SK-MEL-5 (cell line): ENCODE results near the gene ARHGEF40. TPM values are rescaled to one million over a fixed set of nuclear protein-coding genes. Genes with fewer than 3 reads are reported as not detected.

ENCODE experiments used
- DNase-seq: peaks from one replicate; pipeline ENCODE4 v3.0.0-alpha.2; 2016; ENCODE audit warnings: low read depth, low spot score
- in situ Hi-C: cut with HindIII; loops from 2 replicates; pipeline ENCODE4 v1.10.0; 2016; ENCODE audit warnings: low sequenced_read_pairs, high pct_unique_total_duplicates, low pct_unique_long_range_greater_than_20kb
- polyA plus RNA-seq, 2 experiments: library from polyadenylated mRNA; depleted of rRNA; stranded (reverse); fragments of >200 nt; gene quantifications; 2 replicates each; pipeline ENCODE4 v1.2.3, GENCODE V29; 2015
- total RNA-seq: library from RNA; depleted of rRNA; stranded (reverse); fragments of >200 nt; shearing (Covaris generic); gene quantifications from 2 replicates; pipeline ENCODE4 v1.2.3, GENCODE V29; 2014; rRNA removed

The ARHGEF40 gene
- 16.0 and 19.7 TPM in 2 replicates for total RNA-seq
- polyA plus RNA-seq (2015; cell fraction: cytosol; rRNA removed) = 26.1 and 28.5 TPM in 2 replicates
- polyA plus RNA-seq (2015; cell fraction: nucleus; rRNA removed) = 64.7 and 65.0 TPM in 2 replicates

- peak; percentile 15 for DNase-seq
- in situ Hi-C loops = no loop called here
These were observed at the start of gene ARHGEF40 for GRCh38 chr14:21070083-21070609. Gene ARHGEF40 (plus strand): TSS chr14:21070304. CDS start chr14:21070397, 93 bp downstream.

DNA sequence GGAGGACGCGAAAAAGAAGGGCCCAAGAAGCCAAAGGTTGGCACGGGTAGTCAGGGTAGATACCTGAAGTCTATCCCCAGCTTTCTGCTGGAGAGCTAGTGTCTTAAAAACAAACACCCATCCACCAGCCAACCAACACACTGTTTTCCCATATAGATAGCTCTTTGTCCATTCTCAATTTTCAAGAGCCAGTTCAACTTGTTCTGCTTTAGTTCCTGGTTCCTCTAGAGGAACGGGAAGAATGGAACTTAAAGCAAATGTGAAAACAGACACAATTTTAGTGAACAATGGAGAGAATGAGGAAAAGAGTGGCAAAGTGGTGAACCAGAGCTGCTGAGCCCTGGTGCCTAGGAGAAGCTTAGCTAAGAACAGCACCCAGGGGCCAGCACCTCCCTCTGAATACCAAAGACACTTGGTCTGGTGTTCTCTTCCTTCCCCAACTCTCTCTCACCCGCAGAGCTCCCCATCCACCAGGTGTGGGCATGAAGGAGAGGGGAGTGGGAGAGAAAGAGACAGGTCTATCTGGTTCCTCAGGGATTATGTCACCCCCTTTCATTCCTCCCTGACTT is 49.0 kb upstream of the ARHGEF40 start:
- DNase-seq = no peak
- in situ Hi-C loops = no loop called here

DNA sequence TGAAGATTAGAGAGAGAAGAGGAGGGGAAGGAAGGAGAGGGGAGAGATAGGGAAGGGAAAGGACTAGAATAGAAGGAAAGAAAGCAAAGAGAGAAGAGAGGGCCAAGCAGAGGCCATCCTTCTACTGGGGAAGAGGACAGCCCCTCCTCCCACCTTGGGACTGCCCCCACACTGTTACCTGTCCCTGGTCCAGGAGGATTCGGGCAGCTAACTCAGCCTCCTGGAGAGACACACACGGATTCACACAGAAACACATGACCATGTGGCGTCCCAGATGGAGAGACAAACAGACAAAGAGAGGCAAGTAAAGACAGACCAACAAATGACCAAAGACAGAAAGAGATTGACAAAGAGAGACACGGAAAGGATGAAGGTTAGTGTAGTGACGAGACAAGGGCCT is 47.4 kb upstream of the ARHGEF40 start:
- no peak for DNase-seq
- in situ Hi-C loops = no loop called here

DNA sequence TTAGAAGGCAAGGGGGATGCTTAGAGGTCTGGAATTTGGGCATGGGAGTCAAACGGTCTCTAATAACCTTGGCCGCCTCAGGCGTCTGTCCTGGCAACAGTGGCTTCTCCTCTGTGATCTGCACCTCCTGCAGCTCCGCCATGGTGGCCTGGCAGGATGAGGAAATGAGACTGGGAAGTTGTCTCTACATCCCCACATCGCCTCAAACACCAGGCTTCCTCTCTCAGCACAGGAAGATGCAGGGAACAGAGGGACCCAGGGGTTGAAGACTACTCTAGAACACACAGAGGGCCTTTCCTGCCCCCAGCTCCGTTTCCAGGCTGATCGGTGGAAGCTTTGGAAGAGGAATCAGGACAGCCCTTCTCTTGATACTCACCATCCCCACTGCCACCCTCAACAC is 46.9 kb upstream of the ARHGEF40 start:
- no peak for DNase-seq
- in situ Hi-C loops = no loop called here

DNA sequence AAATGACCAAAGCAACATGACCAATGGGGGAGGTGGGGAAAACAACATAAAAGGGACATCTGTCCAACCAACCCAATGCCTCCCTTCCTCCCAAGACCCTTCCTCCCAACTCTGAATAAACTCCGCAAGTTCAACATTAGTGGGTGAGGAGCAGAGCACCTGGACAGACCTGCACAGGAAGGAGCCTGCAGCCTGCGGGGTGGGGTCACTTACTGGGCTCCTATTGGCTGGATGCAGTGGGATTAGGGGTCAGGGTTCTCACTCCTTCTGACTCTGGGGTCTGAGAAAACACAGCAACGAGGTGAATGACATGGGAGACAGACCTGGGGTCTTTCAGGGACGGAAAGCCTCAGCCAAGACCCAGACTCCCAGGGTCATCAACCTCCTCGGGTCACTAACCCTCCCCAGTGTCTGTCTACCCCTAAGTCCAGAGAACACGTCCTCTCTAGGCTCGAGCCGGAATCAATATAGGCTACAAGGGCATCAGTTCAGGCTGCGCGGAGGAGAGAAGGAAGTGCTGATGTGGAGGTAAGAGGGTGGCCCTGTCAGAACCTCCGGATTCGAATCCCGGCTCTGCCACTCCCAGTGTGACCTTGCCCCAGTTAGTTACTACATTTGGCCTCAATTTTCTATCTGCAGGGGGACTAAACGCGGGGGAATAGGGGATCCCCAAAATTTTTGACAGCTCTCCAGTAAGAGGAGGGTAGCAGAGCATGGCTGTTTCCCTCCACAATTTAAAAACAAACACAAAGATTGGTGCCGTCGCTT is 46.1 kb upstream of the ARHGEF40 start:
- in situ Hi-C loops = no loop called here
- no peak for DNase-seq

DNA sequence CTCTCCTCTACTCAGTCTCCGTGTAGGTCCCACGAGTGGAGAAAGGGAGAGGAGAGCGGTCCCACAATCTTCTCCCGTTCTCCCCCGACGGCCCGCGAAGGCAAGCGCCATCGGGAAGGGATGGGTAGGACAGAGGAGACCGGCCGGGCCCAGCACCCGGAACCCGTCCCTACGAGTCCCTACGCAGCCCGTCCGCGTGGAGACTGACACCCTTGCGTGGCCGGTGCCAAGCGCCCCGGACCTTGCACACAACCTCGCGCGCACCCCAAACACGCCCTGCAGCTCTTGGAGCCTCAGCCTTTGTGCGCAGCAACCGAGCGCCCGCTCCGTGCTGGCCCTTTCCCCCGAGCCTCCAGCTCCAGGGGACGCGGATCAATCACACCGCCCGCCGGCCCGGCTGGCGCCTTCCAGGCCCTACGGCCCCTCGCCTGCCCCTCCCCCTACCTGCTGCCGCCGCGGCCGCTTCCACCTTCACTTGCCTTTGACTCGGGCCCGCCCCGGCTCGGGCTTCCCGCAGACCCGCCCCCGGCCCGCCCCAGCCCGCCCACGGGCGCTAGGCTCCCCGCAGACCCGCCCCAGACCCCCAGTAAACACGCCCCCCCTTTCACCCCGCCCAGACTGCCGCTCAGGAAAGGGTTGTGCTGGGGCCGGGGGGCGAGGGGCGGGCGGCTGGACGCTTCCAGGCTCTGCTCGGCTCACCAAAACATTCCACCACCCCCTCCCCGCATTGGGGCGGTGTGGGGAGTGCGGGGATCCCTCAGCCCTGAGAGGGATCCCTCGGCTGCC is 45.3 kb upstream of the ARHGEF40 start, which contains the start of gene NDRG2:
Gene NDRG2, minus strand, starts transcription at position 477 of the 786 bp plus-strand sequence. CDS start 1,746 bp downstream, outside the sequence.
- peak; percentile 42 for DNase-seq
- in situ Hi-C loops = no loop called here

DNA sequence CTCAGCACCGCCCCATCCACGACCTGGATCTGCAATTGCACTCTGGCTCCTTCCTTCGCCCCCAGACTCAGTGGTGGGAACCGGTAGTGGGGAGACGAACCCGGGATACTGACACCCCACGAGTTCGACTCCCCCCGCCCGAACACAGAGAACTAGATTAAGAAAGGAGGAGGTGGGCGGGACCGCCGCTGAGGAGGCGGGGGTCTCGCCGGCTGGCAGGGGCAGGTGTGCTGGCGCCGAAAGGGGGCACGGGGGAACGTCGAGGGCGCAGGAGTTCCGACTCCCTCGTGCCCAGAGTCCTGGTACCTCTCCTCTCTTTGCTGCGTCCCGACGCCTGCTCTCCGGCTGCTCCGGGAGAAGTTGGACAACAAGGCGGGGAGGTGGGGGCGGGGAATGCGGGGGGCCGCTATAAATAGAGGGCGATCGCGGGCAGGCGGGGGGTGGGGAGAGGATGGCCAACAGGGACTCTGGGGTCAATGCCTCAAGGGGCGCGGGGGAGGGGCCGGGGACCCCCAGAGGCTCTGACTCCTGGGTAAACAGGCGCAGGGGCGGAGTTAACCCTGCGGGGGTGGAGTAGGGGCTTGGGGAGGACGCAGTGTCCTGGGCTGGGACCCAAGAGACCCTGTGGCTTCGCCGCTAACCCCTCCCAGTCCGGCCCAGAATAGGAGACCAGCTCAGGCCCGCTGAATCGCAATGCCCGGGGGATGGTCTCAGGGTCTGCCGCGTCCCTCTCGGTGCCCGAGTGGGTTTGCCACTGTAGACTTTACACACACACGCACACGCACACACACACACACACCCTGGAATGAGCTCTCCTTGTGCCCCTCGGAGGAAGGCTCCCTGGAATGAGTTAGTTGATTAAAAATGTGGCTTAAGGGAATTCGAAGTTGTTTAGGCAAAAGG is 44.5 kb upstream of the ARHGEF40 start:
- no peak for DNase-seq
- in situ Hi-C loops = no loop called here

- no peak for DNase-seq
- in situ Hi-C loops = no loop called here
These were observed 43.7 kb upstream of the ARHGEF40 start for GRCh38 chr14:21026274-21026987.

DNA sequence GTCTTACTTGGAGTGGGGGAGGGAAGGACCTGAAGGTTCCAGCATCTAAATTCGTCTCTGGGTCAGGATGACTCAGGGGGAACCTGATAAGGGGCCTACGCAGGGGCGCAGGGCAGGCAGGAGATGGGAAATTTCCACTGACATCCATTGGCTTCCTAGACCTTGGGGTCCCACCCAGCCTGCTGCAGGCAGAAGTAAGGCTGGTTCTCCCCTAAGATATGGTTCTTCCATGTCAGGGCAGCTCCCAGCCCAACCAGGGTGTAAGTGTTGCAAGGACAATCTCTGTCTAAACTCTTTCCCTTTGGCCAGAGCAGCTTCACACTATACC is 43.2 kb upstream of the ARHGEF40 start:
- in situ Hi-C loops = no loop called here
- DNase-seq = no peak

GRCh38 chr14:21029917-21030316 is 40.2 kb upstream of the ARHGEF40 start, which contains the start of gene TPPP2:
Gene TPPP2 (plus strand): TSS chr14:21030217. CDS start chr14:21030582, 365 bp downstream.
- in situ Hi-C loops = no loop called here
- DNase-seq = no peak

DNA sequence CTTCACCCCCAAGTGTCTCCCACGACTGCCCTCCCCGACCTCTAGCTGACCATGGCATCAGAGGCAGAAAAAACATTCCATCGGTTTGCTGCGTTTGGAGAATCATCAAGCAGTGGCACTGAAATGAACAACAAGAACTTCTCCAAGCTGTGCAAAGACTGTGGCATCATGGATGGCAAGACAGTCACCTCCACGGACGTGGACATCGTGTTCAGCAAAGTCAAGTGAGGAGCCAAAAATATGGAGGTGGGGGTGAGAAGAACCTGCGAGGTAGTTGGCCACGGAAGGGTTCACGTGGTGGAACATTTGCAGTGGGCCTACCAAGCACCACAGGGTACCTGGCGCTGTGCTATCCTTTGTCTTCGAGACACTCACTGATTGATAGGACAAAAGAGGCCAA is 39.6 kb upstream of the ARHGEF40 start:
- in situ Hi-C loops = no loop called here
- DNase-seq = no peak

DNA sequence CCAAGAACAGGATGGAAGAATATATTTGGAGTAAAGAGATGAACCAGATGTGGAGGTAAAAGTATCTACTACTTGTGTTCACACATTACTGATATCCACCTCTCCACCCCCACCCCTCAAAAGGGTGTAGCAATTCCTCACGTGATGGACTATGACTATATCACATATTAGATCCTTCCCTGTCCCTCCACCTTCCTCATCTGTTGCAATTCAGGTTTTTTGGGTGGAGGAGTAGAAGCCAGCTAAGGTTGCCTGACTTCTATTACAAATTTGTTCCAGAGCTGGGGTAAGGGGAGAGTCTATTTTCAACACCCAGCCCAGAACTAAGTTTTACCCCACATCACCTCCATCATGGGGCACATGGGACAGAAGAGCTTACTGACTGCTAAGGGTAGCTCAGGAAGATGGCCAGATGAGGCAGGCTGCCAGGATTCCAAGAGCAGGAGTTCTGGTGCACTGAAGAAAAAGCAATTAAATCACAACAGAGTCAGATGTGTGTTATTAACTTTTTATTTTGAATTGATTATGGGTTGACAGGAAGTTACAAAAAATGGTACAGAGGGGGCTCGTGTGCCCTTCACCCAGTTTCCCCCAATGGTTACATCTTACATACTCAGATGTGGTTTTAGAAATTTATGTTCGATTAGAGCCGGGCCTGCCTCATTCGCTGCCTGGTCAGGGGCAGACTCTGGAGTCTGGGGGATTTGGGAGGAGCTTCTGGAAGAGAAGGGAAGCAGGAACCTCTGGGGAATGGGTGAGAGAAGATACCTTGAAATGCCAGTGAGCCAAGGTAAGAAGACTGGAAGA is 37.6 kb upstream of the ARHGEF40 start:
- in situ Hi-C loops = no loop called here
- no peak for DNase-seq

DNA sequence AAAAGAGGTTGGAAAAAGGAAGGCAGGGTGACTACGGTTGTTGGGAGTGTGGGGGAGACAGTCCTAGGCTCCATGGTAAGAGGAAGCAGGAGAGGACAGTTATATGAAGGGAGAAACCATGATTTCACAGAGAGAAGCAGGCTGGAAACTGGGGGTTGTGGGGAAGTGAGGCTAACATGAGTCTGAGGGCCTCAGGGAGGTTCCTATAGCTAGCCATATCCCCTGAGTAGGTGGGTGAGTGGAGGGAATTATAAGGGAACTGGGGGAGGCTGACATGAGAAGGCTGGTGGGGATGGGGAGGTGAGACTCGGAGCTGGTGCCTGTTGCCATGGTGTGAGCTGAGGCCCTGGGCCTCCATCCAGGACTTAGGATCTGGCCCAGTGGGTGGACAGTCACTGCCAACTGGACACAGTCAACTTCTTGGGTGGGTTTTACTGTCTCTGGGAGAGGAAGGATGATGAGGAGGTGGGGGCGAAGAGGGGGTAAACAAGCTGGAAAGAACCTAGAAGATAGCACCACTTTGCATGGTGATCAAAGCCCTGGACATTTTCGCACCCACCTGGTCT is 36.9 kb upstream of the ARHGEF40 start:
- no peak for DNase-seq
- in situ Hi-C loops = no loop called here

GRCh38 chr14:21034707-21035106 is 35.4 kb upstream of the ARHGEF40 start, which contains the start of gene RNASE13:
Gene RNASE13 (minus strand): TSS chr14:21034807. CDS start chr14:21034288, 519 bp downstream.
- DNase-seq = no peak
- in situ Hi-C loops = no loop called here

GRCh38 chr14:21036751-21037150 is 33.4 kb upstream of the ARHGEF40 start:
- in situ Hi-C loops = no loop called here
- DNase-seq = no peak
